IMR-90 (cell line): ENCODE data around the gene CMC1. TPM values are rescaled to one million over a fixed set of nuclear protein-coding genes. Genes with fewer than 3 reads are reported as not detected.

Experiments used
- ATAC-seq: fragments of 200-7000 bp; cut with Tn5 transposase; 2 replicates; pipeline ENCODE4 v1.9.1; 2020; ENCODE audit warnings: low read depth, mild to moderate bottlenecking, moderate library complexity
- BruUV-seq: library from RNA; stranded (reverse); fragments of 400-500 nt; replicated peaks from 2 replicates; lab custom pipeline; 2021; lab: Mats Ljungman, UMichigan
- CTCF ChIA-PET: fragments of 300-600 bp; formaldehyde crosslinking; extraction: SDS; loops from one replicate; lab custom pipeline; 2021; ENCODE audit warnings: antibody characterized with exemption; lab: Yijun Ruan, JAX
- POLR2A ChIA-PET: fragments of 300-600 bp; sonication (Branson Sonifier 250); formaldehyde crosslinking; loops from one replicate; lab custom pipeline; 2022; ENCODE audit warnings: antibody characterized with exemption; ENCODE audit not compliant: unreplicated experiment; lab: Charles Lee
- DNase-seq: peaks from one replicate; pipeline ENCODE4 v3.0.0; 2013
- H2AFZ ChIP-seq: replicated peaks from 2 replicates; pipeline ENCODE3; 2013; ENCODE audit warnings: low read length, mild to moderate bottlenecking; ENCODE audit not compliant: poor library complexity
- H2AK5ac ChIP-seq: 2 replicates; pipeline ENCODE4 v1.6.1; 2013; ENCODE audit warnings: low read depth, low read length, inconsistent platforms
- H2AK9ac ChIP-seq: replicated peaks from 2 replicates; pipeline ENCODE3; 2013; ENCODE audit warnings: mild to moderate bottlenecking, low read depth, low read length, moderate library complexity; ENCODE audit not compliant: poor library complexity
- H2BK120ac ChIP-seq: 2 replicates; pipeline ENCODE4 v1.6.1; 2013; ENCODE audit warnings: low read depth, low read length, inconsistent platforms
- H2BK15ac ChIP-seq: 3 replicates; pipeline ENCODE4 v1.6.1; 2013; ENCODE audit warnings: low read depth, low read length, inconsistent platforms
- H2BK20ac ChIP-seq: 2 replicates; pipeline ENCODE4 v1.6.1; 2013; ENCODE audit warnings: low read depth, mild to moderate bottlenecking, inconsistent platforms, low read length, moderate library complexity
- H2BK5ac ChIP-seq: 2 replicates; pipeline ENCODE4 v1.6.1; 2013; ENCODE audit warnings: mild to moderate bottlenecking, low read depth, low read length, inconsistent platforms; ENCODE audit not compliant: poor library complexity, severe bottlenecking
- H3K14ac ChIP-seq: replicated peaks from 2 replicates; pipeline ENCODE4 v1.6.1; 2013; ENCODE audit warnings: low read depth, low read length, inconsistent platforms
- H3K18ac ChIP-seq: 2 replicates; pipeline ENCODE4 v1.6.1; 2013; ENCODE audit warnings: low read depth, low read length, control low read depth
- H3K23ac ChIP-seq: 2 replicates; pipeline ENCODE4 v1.6.1; 2013; ENCODE audit warnings: low read depth, low read length, inconsistent platforms
- H3K27ac ChIP-seq: 2 replicates; pipeline ENCODE4 v1.5.1; 2013; ENCODE audit warnings: mild to moderate bottlenecking, control low read depth, low read length; ENCODE audit not compliant: insufficient read depth
- H3K27me3 ChIP-seq: 2 replicates; pipeline ENCODE4 v1.6.1; 2013; ENCODE audit warnings: low read length; ENCODE audit not compliant: control insufficient read depth, insufficient read depth
- H3K36me3 ChIP-seq: 2 replicates; pipeline ENCODE4 v1.6.1; 2013; ENCODE audit warnings: low read length, mixed read lengths; ENCODE audit not compliant: control insufficient read depth, insufficient read depth
- H3K4ac ChIP-seq: 2 replicates; pipeline ENCODE4 v1.6.1; 2013; ENCODE audit warnings: low read depth, low read length, inconsistent platforms
- H3K4me1 ChIP-seq: 2 replicates; pipeline ENCODE4 v1.6.1; 2013; ENCODE audit warnings: low read length, mixed read lengths; ENCODE audit not compliant: control insufficient read depth, insufficient read depth
- H3K4me2 ChIP-seq: 2 replicates; pipeline ENCODE4 v1.6.1; 2013; ENCODE audit warnings: low read depth, mild to moderate bottlenecking, control low read depth, low read length, moderate library complexity
- H3K4me3 ChIP-seq: 2 replicates; pipeline ENCODE4 v1.5.1; 2013; ENCODE audit warnings: low read depth, mild to moderate bottlenecking, control low read depth, low read length, moderate library complexity; ENCODE audit not compliant: insufficient read depth
- H3K56ac ChIP-seq: 2 replicates; pipeline ENCODE4 v1.6.1; 2013; ENCODE audit warnings: low read length, inconsistent platforms; ENCODE audit not compliant: insufficient read depth; ENCODE audit errors: extremely low read depth
- H3K79me1 ChIP-seq, 2 experiments: 2 replicates each; pipeline ENCODE4 v1.6.1; 2013; ENCODE audit warnings: low read length in 2 of 2, inconsistent platforms in 1 of 2, low read depth in 1 of 2
- H3K9ac ChIP-seq: 2 replicates; pipeline ENCODE4 v1.6.1; 2013; ENCODE audit warnings: low read depth, low read length, control low read depth
- H3K9me1 ChIP-seq: 2 replicates; pipeline ENCODE4 v1.6.1; 2013; ENCODE audit warnings: low read length, inconsistent platforms; ENCODE audit not compliant: insufficient read depth
- H3K9me3 ChIP-seq: 2 replicates; pipeline ENCODE4 v1.6.1; 2013; ENCODE audit warnings: low read length; ENCODE audit not compliant: control insufficient read depth, insufficient read depth
- H4K20me1 ChIP-seq: 2 replicates; pipeline ENCODE4 v1.6.1; 2013; ENCODE audit warnings: low read length, inconsistent platforms; ENCODE audit not compliant: insufficient read depth
- H4K5ac ChIP-seq: 2 replicates; pipeline ENCODE4 v1.6.1; 2013; ENCODE audit warnings: mild to moderate bottlenecking, low read depth, low read length, control low read depth
- H4K8ac ChIP-seq, 2 experiments: 2 replicates each; pipeline ENCODE4 v1.6.1; 2013; ENCODE audit warnings: low read depth in 2 of 2, low read length in 2 of 2, control low read depth in 1 of 2, inconsistent platforms in 1 of 2
- H4K91ac ChIP-seq: 2 replicates; pipeline ENCODE4 v1.6.1; 2013; ENCODE audit warnings: low read depth, low read length, inconsistent platforms; ENCODE audit not compliant: insufficient read depth
- CEBPB ChIP-seq: IDR thresholded peaks from 2 replicates; pipeline ENCODE4 v1.6.1; 2012; ENCODE audit warnings: low read depth, low read length, improper control_type of control experiment
- MAFK ChIP-seq: IDR thresholded peaks from 2 replicates; pipeline ENCODE4 v1.6.1; 2012; ENCODE audit warnings: low read depth, low read length, improper control_type of control experiment
- MXI1 ChIP-seq: IDR thresholded peaks from 2 replicates; pipeline ENCODE4 v1.6.1; 2012; ENCODE audit warnings: low read depth, mild to moderate bottlenecking, low read length, moderate library complexity, borderline replicate concordance
- WGBS, 2 experiments: methylation state at CpG; one replicate each; pipeline versions ENCODE4 v1.1.5 to v1.1.7; 2013; ENCODE audit warnings: missing lambda C conversion rate in 2 of 2; ENCODE audit not compliant: insufficient read length in 1 of 2; ENCODE audit errors: extremely low coverage in 2 of 2; 5-methylcytosine and 5-hydroxymethylcytosine counted together
- dilution Hi-C: fragments of 300-500 bp; cut with HindIII; formaldehyde crosslinking; loops from one replicate; pipeline ENCODE4 v1.14.3; 2018; ENCODE audit warnings: low sequenced_read_pairs; ENCODE audit not compliant: unreplicated experiment
- in situ Hi-C: fragments of 300-500 bp; cut with MboI; formaldehyde crosslinking; loops from 3 replicates; pipeline ENCODE4 v1.14.3; 2019; ENCODE audit warnings: low sequenced_read_pairs, inconsistent platforms, mixed read lengths
- intact Hi-C: fragments of 100-400 bp; cut with micrococcal nuclease; formaldehyde crosslinking; loops from 2 replicates; pipeline ENCODE4 v1.10.0; 2022
- polyA plus RNA-seq, 3 experiments: library from polyadenylated mRNA; depleted of rRNA; stranded (reverse); fragments of >200 nt; gene quantifications; 2 replicates each; pipeline ENCODE4 v1.2.3, GENCODE V29; 2012; ENCODE audit warnings: low replicate concordance in 1 of 3
- total RNA-seq: library from RNA; depleted of rRNA; stranded (reverse); fragments of >200 nt; gene quantifications from 2 replicates; pipeline ENCODE4 v1.2.3, GENCODE V29; 2012

The CMC1 gene
- total and polyA plus RNA-seq, 2 of the 4 experiments (the other 2 are of a cell fraction), result 1.6 to 18.3 TPM

GRCh38 chr3:28210968-28211713 lies 30.3 kb upstream of the CMC1 start:
- no peak overlapping the region for H3K27ac ChIP-seq
- ATAC-seq, result no peak
- no peaks in the 10 kb centered on the region for H3K4me1 ChIP-seq
- WGBS, 2 experiments, result no CpG with 5 or more reads among the region's 1 CpG
- H3K9me1 ChIP-seq, result no peaks in the 10 kb centered on the region
- H2BK5ac ChIP-seq, result no peak overlapping the region
- H3K18ac ChIP-seq, result no peak overlapping the region
- no peak overlapping the region for H3K4me2 ChIP-seq
- DNase-seq, result no peak
- H3K79me1 ChIP-seq, result no peaks in the 10 kb centered on the region
- no peak overlapping the region for H3K9ac ChIP-seq
- TF ChIP-seq MAFK (peak; percentile 98), MXI1 (no peak), CEBPB (0 out of 2 replicates have a peak, but pooled peaks have one; percentile 20)
- no peak overlapping the region for H2BK120ac ChIP-seq
- no peak overlapping the region for H3K4ac ChIP-seq
- no peak overlapping the region for H2AFZ ChIP-seq
- no peaks in the 10 kb centered on the region for H3K27me3 ChIP-seq
- H2AK9ac ChIP-seq, result no peak overlapping the region
- no peak overlapping the region for H3K14ac ChIP-seq
- no peaks in the 10 kb centered on the region; the same call in 1 of the 2 replicates for H3K9me3 ChIP-seq
- H4K91ac ChIP-seq, result no peak overlapping the region
- POLR2A ChIA-PET, result no interaction called here
- no peaks in the 10 kb centered on the region for H4K20me1 ChIP-seq
- H2BK15ac ChIP-seq, result no peak overlapping the region
- CTCF ChIA-PET, result no interaction called here
- no peak overlapping the region for H3K56ac ChIP-seq
- BruUV-seq, result no TSS peak
- intact Hi-C loops (no loop called here), in situ Hi-C loops (no loop called here), dilution Hi-C loops (no loop called here)
- no peak overlapping the region for H4K5ac ChIP-seq
- no peaks in the 10 kb centered on the region for H3K36me3 ChIP-seq
- no peak overlapping the region for H3K4me3 ChIP-seq
- H4K8ac ChIP-seq, result no peak overlapping the region
- no peak overlapping the region for H2AK5ac ChIP-seq
- H2BK20ac ChIP-seq, result no peak overlapping the region
- no peak overlapping the region for H3K23ac ChIP-seq
